ENCODE results near the gene ANAPC16. TPM values are rescaled to one million over a fixed set of nuclear protein-coding genes. Genes with fewer than 3 reads are reported as not detected.

The ANAPC16 gene
- total RNA-seq, 1 experiment from 2014 or later: 144 TPM

- POLR2A ChIA-PET: interaction anchor here (0.6 to 1.0 kb wide), 5 partner anchors 10 to 39 kb away, joined by 3 to 7 read pairs (median 4); partner anchors contain the start of genes ANAPC16, ASCC1 and DDIT4
These were observed 39.2 kb downstream of the ANAPC16 start for GRCh38 chr10:72254813-72255568.

DNA sequence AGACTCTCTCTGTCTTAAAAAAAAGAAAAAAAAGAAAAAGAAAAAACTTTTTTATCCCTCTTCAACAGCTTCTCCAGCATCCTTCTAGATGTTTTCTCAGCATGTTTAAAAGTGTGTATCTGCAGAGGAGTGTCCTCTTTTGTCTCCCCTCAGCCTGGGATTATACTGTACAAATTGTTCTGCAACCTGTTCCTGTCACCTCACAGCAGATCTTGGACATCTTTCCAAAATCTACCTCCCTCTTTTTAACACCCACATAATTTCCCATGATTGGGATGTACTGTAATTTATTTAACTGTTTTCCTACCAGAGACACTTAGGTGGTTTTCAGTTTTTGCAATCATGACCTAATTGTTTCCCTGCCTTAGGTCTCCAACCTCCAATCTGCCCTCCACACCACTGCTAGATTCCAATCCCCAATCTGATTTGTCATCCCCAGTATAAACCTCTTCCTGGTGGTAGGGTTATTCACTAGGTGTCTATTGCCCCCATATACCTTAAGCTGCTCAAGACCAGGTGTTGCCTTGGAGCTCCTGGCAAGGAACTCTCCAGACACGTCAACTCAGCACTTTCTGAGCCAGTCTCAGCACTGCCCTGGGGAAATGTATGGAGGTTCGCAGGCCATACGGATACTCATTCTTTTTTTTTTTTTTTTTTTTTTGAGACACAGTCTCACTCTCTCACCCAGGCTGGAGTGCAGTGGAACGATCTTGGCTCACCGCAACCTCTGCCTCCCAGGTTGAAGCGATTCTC lies 40.3 kb downstream of the ANAPC16 start:
- Mint-ChIP-seq H3K9me3 (ENCODE audit: unreplicated experiment) (no peaks in the 10 kb centered on the region), H3K36me3 (ENCODE audit: insufficient read depth, unreplicated experiment) (peaks cover 12% of the 10 kb centered on the region), H3K27ac (ENCODE audit: unreplicated experiment) (peak overlapping the region; percentile 27), H3K4me1 (ENCODE audit: low read depth, unreplicated experiment) (peaks cover 30% of the 10 kb centered on the region), H3K27me3 (ENCODE audit: insufficient read depth, unreplicated experiment) (no peaks in the 10 kb centered on the region), H3K4me3 (ENCODE audit: unreplicated experiment) (no peak overlapping the region)
- no peaks in the 10 kb centered on the region for H3K9me3 ChIP-seq
- intact Hi-C loops (cut with micrococcal nuclease; ENCODE audit: unreplicated experiment): no loop called here
- H3K27me3 ChIP-seq (replicated peaks; ENCODE audit: control insufficient read depth, insufficient read depth, low read length): no peaks in the 10 kb centered on the region
- H3K4me1 ChIP-seq: peaks cover 22% of the 10 kb centered on the region
- BruUV-seq (replicated peaks): no TSS peak
- no peaks in the 10 kb centered on the region for H3K36me3 ChIP-seq (ENCODE audit: control insufficient read depth, insufficient read depth, low read length)
- TF ChIP-seq CTCF (IDR thresholded peaks at IDR 0.05; ENCODE audit: insufficient read depth in 1 of 2, low read depth in 1 of 2, low read length in 1 of 2, severe bottlenecking in 1 of 2, unreplicated experiment in 1 of 2): no peak
- H3K4me3 ChIP-seq (ENCODE audit: low read depth, low read length): no peak overlapping the region
- DNase-seq: no peak
- ChIA-PET CTCF (interaction anchor here (0.6 to 1.1 kb wide), 2 partner anchors 87 to 340 kb away, joined by 4 to 7 read pairs; no protein-coding TSS in a partner anchor), POLR2A (no interaction called here)

More at GRCh38 chr10:72254813-72255568, 39.2 kb downstream of the ANAPC16 start:
- Histone ChIP-seq H3K4me3 (ENCODE audit: low read depth, low read length) (no peak overlapping the region), H3K4me1 (peaks cover 16% of the 10 kb centered on the region), H3K36me3 (ENCODE audit: control insufficient read depth, insufficient read depth, low read length) (no peaks in the 10 kb centered on the region), H3K9me3 (no peaks in the 10 kb centered on the region), H3K27me3 (replicated peaks; ENCODE audit: control insufficient read depth, insufficient read depth, low read length) (no peaks in the 10 kb centered on the region)
- peak overlapping the region; percentile 87 for H3K27ac Mint-ChIP-seq (ENCODE audit: unreplicated experiment)
- intact Hi-C loops (cut with micrococcal nuclease; ENCODE audit: unreplicated experiment): no loop called here
- no peak overlapping the region for H3K4me3 Mint-ChIP-seq (ENCODE audit: unreplicated experiment)
- DNase-seq: peak; percentile 54 to 59
- H3K9me3 Mint-ChIP-seq (ENCODE audit: unreplicated experiment): no peaks in the 10 kb centered on the region
- CTCF ChIA-PET: interaction anchor here (0.6 to 1.1 kb wide), 5 partner anchors 12 to 423 kb away, joined by 3 to 7 read pairs (median 3); no protein-coding TSS in a partner anchor
- BruUV-seq (replicated peaks): no TSS peak
- H3K4me1 Mint-ChIP-seq (ENCODE audit: low read depth, unreplicated experiment): peaks cover 23% of the 10 kb centered on the region
- peaks cover under 1% of the 10 kb centered on the region for H3K36me3 Mint-ChIP-seq (ENCODE audit: insufficient read depth, unreplicated experiment)
- no peaks in the 10 kb centered on the region for H3K27me3 Mint-ChIP-seq (ENCODE audit: insufficient read depth, unreplicated experiment)
- TF ChIP-seq CTCF (IDR thresholded peaks at IDR 0.05; ENCODE audit: insufficient read depth in 1 of 2, low read depth in 1 of 2, low read length in 1 of 2, severe bottlenecking in 1 of 2, unreplicated experiment in 1 of 2): no peak

DNA sequence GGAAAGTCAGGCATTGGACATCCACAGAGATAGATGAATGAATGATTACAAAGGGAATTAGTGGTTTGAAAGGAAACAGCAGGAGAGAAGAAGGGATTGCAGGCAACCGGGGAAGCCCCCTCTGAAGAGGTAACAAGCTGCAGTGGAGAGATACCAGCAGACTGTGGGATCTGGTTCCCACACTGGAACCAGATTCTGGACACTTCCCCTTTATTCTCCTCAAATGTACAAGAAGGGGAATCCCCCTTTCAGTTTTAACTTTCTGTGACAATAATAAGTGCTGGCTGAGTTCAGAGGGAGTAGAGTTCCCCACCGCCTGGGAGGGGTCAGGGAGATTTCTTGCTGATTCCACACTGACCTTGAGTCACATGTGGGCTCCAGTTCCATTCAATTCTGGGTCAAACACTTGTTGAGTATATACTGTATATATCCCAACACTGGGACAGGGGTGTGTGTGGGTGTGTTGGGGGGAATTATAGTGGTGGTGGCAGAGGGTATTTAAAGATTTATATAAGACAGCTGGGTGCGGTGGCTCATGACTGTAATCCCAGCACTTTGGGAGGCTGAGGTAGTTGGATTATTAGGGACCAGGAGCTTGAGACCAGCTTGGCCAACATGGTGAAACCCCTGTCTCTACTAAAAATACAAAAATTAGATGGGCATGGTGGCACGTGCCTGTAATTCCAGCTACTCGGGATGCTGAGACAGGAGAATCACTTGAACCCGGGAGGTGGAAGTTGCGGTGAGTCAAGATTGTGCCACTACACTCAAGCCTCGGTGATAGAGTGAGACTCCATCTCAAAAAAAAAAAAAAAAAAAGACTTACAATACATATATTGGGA lies 41.5 kb downstream of the ANAPC16 start:
- BruUV-seq (replicated peaks): no TSS peak
- no peak for DNase-seq
- Histone ChIP-seq H3K9me3 (no peaks in the 10 kb centered on the region), H3K27me3 (replicated peaks; ENCODE audit: control insufficient read depth, insufficient read depth, low read length) (no peaks in the 10 kb centered on the region), H3K4me1 (peaks cover 30% of the 10 kb centered on the region), H3K4me3 (ENCODE audit: low read depth, low read length) (no peak overlapping the region), H3K36me3 (ENCODE audit: control insufficient read depth, insufficient read depth, low read length) (no peaks in the 10 kb centered on the region)
- no peak for TF ChIP-seq CTCF (IDR thresholded peaks at IDR 0.05; ENCODE audit: insufficient read depth in 1 of 2, low read depth in 1 of 2, low read length in 1 of 2, severe bottlenecking in 1 of 2, unreplicated experiment in 1 of 2)
- Mint-ChIP-seq H3K36me3 (ENCODE audit: insufficient read depth, unreplicated experiment) (peaks cover 19% of the 10 kb centered on the region), H3K27me3 (ENCODE audit: insufficient read depth, unreplicated experiment) (no peaks in the 10 kb centered on the region), H3K4me3 (ENCODE audit: unreplicated experiment) (no peak overlapping the region), H3K27ac (ENCODE audit: unreplicated experiment) (peak overlapping the region; percentile 42), H3K4me1 (ENCODE audit: low read depth, unreplicated experiment) (peaks cover 38% of the 10 kb centered on the region), H3K9me3 (ENCODE audit: unreplicated experiment) (no peaks in the 10 kb centered on the region)
- ChIA-PET CTCF (no interaction called here), POLR2A (no interaction called here)
- intact Hi-C loops (cut with micrococcal nuclease; ENCODE audit: unreplicated experiment): no loop called here
